HepG2 (cell line): Measurements from ENCODE around the gene BPIFA1. TPM values are rescaled to one million over a fixed set of nuclear protein-coding genes. Genes with fewer than 3 reads are reported as not detected.

Experiments used
- ARNTL ChIP-seq: sonication (generic); formaldehyde crosslinking; IDR thresholded peaks from 2 replicates; pipeline ENCODE4 v1.4.0; 2020; ENCODE audit warnings: mild to moderate bottlenecking, missing genetic modification reagents
- ATF1 ChIP-seq: IDR thresholded peaks from 2 replicates; pipeline ENCODE4 v1.6.1; 2016; ENCODE audit warnings: mild to moderate bottlenecking, control low read depth
- CAMTA2 ChIP-seq: sonication (generic); formaldehyde crosslinking; IDR thresholded peaks from 2 replicates; pipeline ENCODE4 v1.4.0; 2020; ENCODE audit warnings: mild to moderate bottlenecking, missing genetic modification reagents, borderline replicate concordance
- CREB1 ChIP-seq, 2 experiments: fragments of 450-650 bp in 1 of 2; IDR thresholded peaks; 2 replicates each; pipeline ENCODE4 v1.6.1; 2016 to 2017; ENCODE audit warnings: control low read depth in 1 of 2, mild to moderate bottlenecking in 1 of 2, missing compliant biosample characterization in 1 of 2, missing genetic modification characterization in 1 of 2
- ETV5 ChIP-seq: IDR thresholded peaks from 2 replicates; pipeline ENCODE4 v1.6.1; 2018; ENCODE audit warnings: missing biosample characterization, missing genetic modification reagents, inconsistent platforms, borderline replicate concordance
- GATAD2A ChIP-seq: IDR thresholded peaks from 2 replicates; pipeline ENCODE4 v1.6.1; 2016
- KDM5B ChIP-seq: sonication (generic); formaldehyde crosslinking; IDR thresholded peaks from 2 replicates; pipeline ENCODE4 v1.4.0; 2020; ENCODE audit warnings: missing genetic modification reagents, mild to moderate bottlenecking, borderline replicate concordance
- KMT2A ChIP-seq: sonication (generic); formaldehyde crosslinking; IDR thresholded peaks from 2 replicates; pipeline ENCODE4 v1.4.0; 2020; ENCODE audit warnings: missing genetic modification reagents
- MYNN ChIP-seq: sonication (generic); formaldehyde crosslinking; IDR thresholded peaks from 2 replicates; pipeline ENCODE4 v1.4.0; 2020; ENCODE audit warnings: mild to moderate bottlenecking, low read depth, missing genetic modification reagents
- NFKBIZ ChIP-seq: IDR thresholded peaks from 2 replicates; pipeline ENCODE4 v1.6.1; 2018; ENCODE audit warnings: missing genetic modification reagents, missing compliant biosample characterization
- PAX8 ChIP-seq: sonication (generic); formaldehyde crosslinking; IDR thresholded peaks from 2 replicates; pipeline ENCODE4 v1.8.0; 2022; ENCODE audit warnings: mild to moderate bottlenecking, missing genetic modification reagents, borderline replicate concordance
- RARG ChIP-seq: sonication (generic); formaldehyde crosslinking; IDR thresholded peaks from 2 replicates; pipeline ENCODE4 v1.4.0; 2020; ENCODE audit warnings: low read depth, mild to moderate bottlenecking, missing genetic modification reagents
- SNAI1 ChIP-seq: sonication (generic); formaldehyde crosslinking; IDR thresholded peaks from 2 replicates; pipeline ENCODE4 v1.5.0; 2020; ENCODE audit warnings: mild to moderate bottlenecking, missing genetic modification reagents, borderline replicate concordance
- SOX13 ChIP-seq, 3 experiments: fragments of 450-650 bp in 1 of 3; sonication (generic) in 1 of 3; formaldehyde crosslinking in 1 of 3; IDR thresholded peaks in 2 of 3; conservative IDR thresholded peaks in 1 of 3; 2 replicates each; pipeline versions ENCODE4 v1.5.0 to v1.6.1; 2016 to 2020; ENCODE audit warnings: antibody characterized with exemption in 1 of 3, mild to moderate bottlenecking in 1 of 3, missing compliant biosample characterization in 1 of 3, missing genetic modification reagents in 1 of 3, moderate library complexity in 1 of 3
- ZBED4 ChIP-seq: sonication (generic); formaldehyde crosslinking; IDR thresholded peaks from 2 replicates; pipeline ENCODE4 v1.4.0; 2020; ENCODE audit warnings: missing genetic modification reagents, borderline replicate concordance
- ZFP36 ChIP-seq: fragments of 150-350 bp; IDR thresholded peaks from 2 replicates; pipeline ENCODE4 v1.6.1; 2018; ENCODE audit warnings: borderline replicate concordance, low read length, low read depth; ENCODE audit not compliant: partially characterized antibody
- ZNF234 ChIP-seq: sonication (generic); formaldehyde crosslinking; conservative IDR thresholded peaks from 2 replicates; pipeline ENCODE4 v1.5.1; 2020; ENCODE audit warnings: mild to moderate bottlenecking, missing genetic modification reagents
- ZNF280B ChIP-seq: sonication (generic); formaldehyde crosslinking; IDR thresholded peaks from 2 replicates; pipeline ENCODE4 v1.5.0; 2020; ENCODE audit warnings: missing genetic modification reagents, mild to moderate bottlenecking, borderline replicate concordance
- ZNF567 ChIP-seq: sonication (generic); formaldehyde crosslinking; IDR thresholded peaks from 2 replicates; pipeline ENCODE4 v1.8.1; 2023; ENCODE audit warnings: mild to moderate bottlenecking, missing genetic modification reagents, borderline replicate concordance
- polyA plus RNA-seq, 8 experiments: library from polyadenylated mRNA; depleted of rRNA in 3 of 8; stranded (reverse) in 7 of 8; unstranded in 1 of 8; fragments of >200 nt; fragmentation: Illumina TruSeq in 4 of 8; extraction: Trizol in 4 of 8; gene quantifications; 2 replicates each; pipeline versions ENCODE4 v1.2.1 to v1.2.3, GENCODE V29; 2011 to 2016; ENCODE audit warnings: low read depth in 4 of 8, missing spikeins in 1 of 8, mixed read lengths in 1 of 8; ENCODE audit not compliant: insufficient read depth in 1 of 8
- total RNA-seq, 5 experiments: library from RNA; depleted of rRNA; stranded (reverse); fragments of >200 nt; fragmentation: Illumina TruSeq; extraction: Trizol; gene quantifications; 2 replicates each; pipeline ENCODE4 v1.2.3, GENCODE V29; 2016; ENCODE audit warnings: low read depth in 1 of 5
- TF ChIP-seq, protein P1 (sequence below): sonication (generic); formaldehyde crosslinking; conservative IDR thresholded peaks from 2 replicates; pipeline ENCODE4 v1.8.0; 2022; ENCODE audit warnings: mild to moderate bottlenecking, moderate library complexity, missing genetic modification reagents

Gene BPIFA1
- total and polyA plus RNA-seq, 2 of the 13 experiments (the other 11 are each of a cell fraction or from before 2014, with no cell fraction given) = not detected

DNA sequence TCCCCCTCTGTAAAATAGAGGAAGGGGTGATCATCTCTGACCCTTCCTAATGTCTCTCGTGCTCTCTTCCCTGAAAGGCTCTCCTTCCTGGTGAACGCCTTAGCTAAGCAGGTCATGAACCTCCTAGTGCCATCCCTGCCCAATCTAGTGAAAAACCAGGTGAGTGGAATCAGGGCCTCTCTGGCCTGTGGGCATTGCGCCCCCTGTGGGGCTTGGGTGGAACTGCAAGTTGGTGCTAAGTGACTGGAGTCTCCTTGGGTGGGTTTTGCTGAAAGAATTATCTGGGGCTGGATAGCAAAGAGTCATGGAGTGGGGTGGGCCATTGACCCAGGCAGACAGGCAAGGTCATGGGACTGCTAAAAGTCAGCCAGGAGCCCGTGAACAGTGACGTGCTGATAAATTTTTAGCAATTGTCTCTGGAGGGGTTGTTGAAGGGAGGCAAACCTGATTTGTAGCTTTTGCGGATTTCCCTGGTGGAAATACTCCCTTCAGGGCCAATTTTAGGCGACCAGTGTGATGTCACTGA, 56.1 kb downstream of the BPIFA1 start (continued):
- TF ChIP-seq ZBED4 (CRISPR knock-in tag) (0 out of 2 replicates have a peak, but pooled peaks have one; percentile 47), ETV5 (CRISPR knock-in tag) (peak; percentile 17; the same call in 1 of the 2 replicates), NFKBIZ (CRISPR knock-in tag) (peak; percentile 57; the same call in 1 of the 2 replicates), ZNF280B (CRISPR knock-in tag) (no peak), CREB1 (IDR thresholded peaks at IDR 0.05) (no peak), CREB1 (CRISPR knock-in tag; IDR thresholded peaks at IDR 0.05) (no peak), KDM5B (CRISPR knock-in tag) (peak; percentile 47; the same call in 1 of the 2 replicates), SNAI1 (CRISPR knock-in tag) (no peak), CAMTA2 (CRISPR knock-in tag) (0 out of 2 replicates have a peak, but pooled peaks have one; percentile 44), GATAD2A (CRISPR knock-in tag) (peak; percentile 57; the same call in 1 of the 2 replicates), MYNN (CRISPR knock-in tag) (no peak), ZFP36 (no peak), ATF1 (no peak), KMT2A (CRISPR knock-in tag) (no peak), ZNF567 (CRISPR knock-in tag) (peak; percentile 88; the same call in 1 of the 2 replicates), PAX8 (CRISPR knock-in tag) (no peak), RARG (CRISPR knock-in tag) (no peak), ARNTL (CRISPR knock-in tag) (peak; percentile 57; the same call in 1 of the 2 replicates), SOX13 (IDR thresholded peaks at IDR 0.05) (no peak), SOX13 (CRISPR knock-in tag; conservative IDR thresholded peaks at IDR 0.05 in 1 of 2, IDR thresholded peaks at IDR 0.05 in 1 of 2) (peak in 1 of 2 experiments; percentile 26; a peak in 1 of 4 replicates), ZNF234 (CRISPR knock-in tag) (0 out of 2 replicates have a peak, but pooled peaks have one; percentile 8)
- TF ChIP-seq, protein P1, sequence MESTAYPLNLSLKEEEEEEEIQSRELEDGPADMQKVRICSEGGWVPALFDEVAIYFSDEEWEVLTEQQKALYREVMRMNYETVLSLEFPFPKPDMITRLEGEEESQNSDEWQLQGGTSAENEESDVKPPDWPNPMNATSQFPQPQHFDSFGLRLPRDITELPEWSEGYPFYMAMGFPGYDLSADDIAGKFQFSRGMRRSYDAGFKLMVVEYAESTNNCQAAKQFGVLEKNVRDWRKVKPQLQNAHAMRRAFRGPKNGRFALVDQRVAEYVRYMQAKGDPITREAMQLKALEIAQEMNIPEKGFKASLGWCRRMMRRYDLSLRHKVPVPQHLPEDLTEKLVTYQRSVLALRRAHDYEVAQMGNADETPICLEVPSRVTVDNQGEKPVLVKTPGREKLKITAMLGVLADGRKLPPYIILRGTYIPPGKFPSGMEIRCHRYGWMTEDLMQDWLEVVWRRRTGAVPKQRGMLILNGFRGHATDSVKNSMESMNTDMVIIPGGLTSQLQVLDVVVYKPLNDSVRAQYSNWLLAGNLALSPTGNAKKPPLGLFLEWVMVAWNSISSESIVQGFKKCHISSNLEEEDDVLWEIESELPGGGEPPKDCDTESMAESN (CRISPR knock-in tag) = 0 out of 2 replicates have a peak, but pooled peaks have one; percentile 37
